Uterus (tissue), 4 donors: ENCODE data around the gene CELSR1. TPM values are rescaled to one million over a fixed set of nuclear protein-coding genes. Genes with fewer than 3 reads are reported as not detected.
"Not testable (repeated sequence)": the region's sequence is repeated elsewhere in the genome, so short reads cannot be mapped to it uniquely, and the experiment has no call there.

Source experiments
- DNase-seq, 2 donors: peaks; one replicate each; pipeline ENCODE4 v3.0.0-alpha.2; 2019 to 2020
- H3K27ac ChIP-seq, 2 donors: fragments of 200-600 bp; sonication (generic); 1 replicate in 1 of 2; 2 replicates in 1 of 2; pipeline ENCODE4 v1.5.1; 2016 to 2018
- H3K27me3 ChIP-seq, 2 donors: fragments of 200-600 bp; sonication (generic); one replicate each; pipeline ENCODE4 v1.5.1; 2018 to 2019; ENCODE audit warnings: control low read depth in 1 of 2
- H3K36me3 ChIP-seq, 2 donors: fragments of 200-600 bp; sonication (generic); one replicate each; pipeline ENCODE4 v1.5.1; 2019; ENCODE audit warnings: control low read depth in 1 of 2
- H3K4me1 ChIP-seq, 2 donors: fragments of 200-600 bp; sonication (generic); one replicate each; pipeline ENCODE4 v1.5.1; 2018 to 2019; ENCODE audit warnings: control low read depth in 1 of 2
- H3K4me3 ChIP-seq, 2 donors: fragments of 200-600 bp; sonication (generic); 1 replicate in 1 of 2; 2 replicates in 1 of 2; pipeline ENCODE4 v1.5.1; 2018 to 2019; ENCODE audit warnings: mild to moderate bottlenecking in 1 of 2
- H3K9me3 ChIP-seq, 2 donors: fragments of 200-600 bp; sonication (generic); one replicate each; pipeline ENCODE4 v1.5.1; 2019; ENCODE audit warnings: control low read depth in 1 of 2
- CTCF ChIP-seq, 4 experiments: fragments of 200-600 bp in 2 of 4; fragments of 450-650 bp in 2 of 4; sonication (generic) in 2 of 4; IDR thresholded peaks; one replicate each; pipeline ENCODE4 v1.5.1; 2016 to 2019; ENCODE audit warnings: antibody characterized with exemption in 4 of 4, mild to moderate bottlenecking in 2 of 4, moderate library complexity in 1 of 4
- POLR2A ChIP-seq, 2 donors: fragments of 450-650 bp; IDR thresholded peaks; one replicate each; pipeline ENCODE4 v1.6.1; 2016; ENCODE audit warnings: antibody characterized with exemption in 2 of 2, mild to moderate bottlenecking in 1 of 2, moderate library complexity in 1 of 2
- intact Hi-C: fragments of 100-400 bp; cut with DNase I; formaldehyde crosslinking; loops from one replicate; pipeline ENCODE4 v1.15.1; 2023; ENCODE audit warnings: low total_unique reads
- total RNA-seq, 4 donors: library from RNA; depleted of rRNA in 3 of 4; stranded (reverse); fragments of >200 nt in 3 of 4; gene quantifications; one replicate each; pipeline versions ENCODE4 v1.1.0 to v1.2.4, GENCODE V29; 2014 to 2023
- donor health status: DM: yes; HTN: yes; CAD: no.

The CELSR1 gene
- total RNA-seq, 4 donors from 2014 or later, result 1.5 to 15.8 (median 8.4) TPM

GRCh38 chr22:46518542-46519325, 18.7 kb downstream of the CELSR1 start:
- Histone ChIP-seq H3K36me3 (no peaks in the 10 kb centered on the region), H3K9me3 (no peaks in the 10 kb centered on the region), H3K4me3 (no peak overlapping the region), H3K4me1 (no peaks in the 10 kb centered on the region), H3K27me3 (no peaks in the 10 kb centered on the region), H3K27ac (peak overlapping the region in 1 of 2 donors; percentile 54)
- DNase-seq, result no peak
- TF ChIP-seq POLR2A (IDR thresholded peaks at IDR 0.05), result no peak
- TF ChIP-seq CTCF (IDR thresholded peaks at IDR 0.05), result no peak
- intact Hi-C loops, result no loop called here

DNA sequence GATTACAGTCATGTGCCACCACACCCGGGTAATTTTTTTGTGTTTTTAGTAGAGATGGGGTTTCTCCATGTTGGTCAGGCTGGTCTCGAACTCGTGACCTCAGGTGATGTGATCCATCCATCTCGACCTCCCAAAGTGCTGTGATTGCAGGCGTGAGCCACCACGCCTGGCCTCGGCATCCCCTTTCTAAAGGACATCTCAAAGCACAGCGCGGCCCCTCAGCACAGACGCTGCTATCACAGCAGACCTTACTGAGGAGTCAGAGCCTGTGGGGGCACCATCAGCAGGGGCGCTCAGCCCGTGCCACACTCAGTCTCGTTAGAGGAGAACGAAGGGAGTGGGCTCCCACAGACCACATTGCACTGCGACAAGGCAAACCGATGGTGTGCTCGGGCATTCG, 19.4 kb downstream of the CELSR1 start:
- TF ChIP-seq POLR2A (IDR thresholded peaks at IDR 0.05) (no peak), CTCF (IDR thresholded peaks at IDR 0.05) (no peak)
- no peaks in the 10 kb centered on the region for H3K36me3 ChIP-seq
- H3K9me3 ChIP-seq, result no peaks in the 10 kb centered on the region
- H3K4me3 ChIP-seq, result no peak overlapping the region
- H3K4me1 ChIP-seq, result no peaks in the 10 kb centered on the region
- intact Hi-C loops, result no loop called here
- DNase-seq, result no peak
- H3K27ac ChIP-seq, result peak overlapping the region; percentile 8 to 54
- H3K27me3 ChIP-seq, result no peaks in the 10 kb centered on the region

DNA sequence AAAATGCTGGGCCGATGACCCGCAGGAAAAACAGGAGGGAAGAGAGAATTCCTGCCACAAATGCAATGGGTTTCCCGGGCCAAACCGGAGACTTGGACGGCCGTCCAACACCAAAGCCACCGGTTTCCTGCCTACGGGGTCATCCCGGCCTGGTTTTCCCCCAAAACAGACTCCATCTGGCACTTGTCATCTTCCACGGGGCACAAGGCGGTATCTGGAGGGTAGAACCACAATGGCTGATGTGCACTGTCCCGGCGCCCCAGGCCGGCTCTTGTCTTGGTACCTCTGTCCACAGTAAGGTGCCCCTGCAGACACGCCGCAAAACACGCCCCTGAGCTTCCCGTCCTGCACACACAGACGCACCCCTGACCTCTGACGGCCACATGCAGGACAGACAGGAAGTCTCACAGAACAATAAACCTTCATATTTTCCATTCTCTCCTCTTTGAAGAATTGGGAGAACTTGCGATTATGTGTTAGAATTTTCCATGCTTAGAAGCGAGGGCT, 20.1 kb downstream of the CELSR1 start:
- Histone ChIP-seq H3K4me3 (no peak overlapping the region), H3K9me3 (no peaks in the 10 kb centered on the region), H3K36me3 (no peaks in the 10 kb centered on the region), H3K27me3 (no peaks in the 10 kb centered on the region), H3K27ac (peak overlapping the region in 1 of 2 donors; percentile 39), H3K4me1 (no peaks in the 10 kb centered on the region)
- TF ChIP-seq CTCF (IDR thresholded peaks at IDR 0.05) (no peak), POLR2A (IDR thresholded peaks at IDR 0.05) (no peak)
- intact Hi-C loops, result no loop called here
- no peak for DNase-seq

- Histone ChIP-seq H3K4me3 (no peak overlapping the region), H3K27me3 (no peaks in the 10 kb centered on the region)
- TF ChIP-seq POLR2A (IDR thresholded peaks at IDR 0.05), result no peak
Observed at GRCh38 chr22:46516638-46517037, 20.8 kb downstream of the CELSR1 start.

DNA sequence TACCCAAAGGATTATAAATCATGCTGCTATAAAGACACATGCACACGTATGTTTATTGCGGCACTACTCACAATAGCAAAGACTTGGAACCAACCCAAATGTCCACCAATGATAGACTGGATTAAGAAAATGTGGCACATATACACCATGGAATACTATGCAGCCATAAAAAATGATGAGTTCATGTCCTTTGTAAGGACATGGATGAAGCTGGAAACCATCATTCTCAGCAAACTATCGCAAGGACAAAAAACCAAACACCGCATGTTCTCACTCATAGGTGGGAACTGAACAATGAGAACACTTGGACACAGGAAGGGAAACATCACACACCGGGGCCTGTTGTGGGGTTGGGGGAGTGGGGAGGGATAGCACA, 21.3 kb downstream of the CELSR1 start:
- DNase-seq, H3K9me3 ChIP-seq, H3K27me3 ChIP-seq, H3K36me3 ChIP-seq, H3K4me3 ChIP-seq, H3K4me1 ChIP-seq, H3K27ac ChIP-seq, intact Hi-C loops: not testable (repeated sequence)

More at GRCh38 chr22:46516638-46517037, 20.8 kb downstream of the CELSR1 start:
- Histone ChIP-seq H3K36me3 (no peaks in the 10 kb centered on the region), H3K4me1 (no peaks in the 10 kb centered on the region), H3K9me3 (no peaks in the 10 kb centered on the region), H3K27ac (peak overlapping the region in 1 of 2 donors; percentile 39)
- no peak for DNase-seq
- intact Hi-C loops, result no loop called here

- H3K4me1 ChIP-seq, result no peaks in the 10 kb centered on the region
- intact Hi-C loops, result no loop called here
- no peak for DNase-seq
Observed at GRCh38 chr22:46515208-46516111, 22.0 kb downstream of the CELSR1 start.

More at GRCh38 chr22:46515208-46516111, 22.0 kb downstream of the CELSR1 start:
- Histone ChIP-seq H3K27me3 (no peaks in the 10 kb centered on the region), H3K36me3 (no peaks in the 10 kb centered on the region), H3K27ac (no peak overlapping the region), H3K4me3 (no peak overlapping the region), H3K9me3 (no peaks in the 10 kb centered on the region)
- no peak for TF ChIP-seq CTCF (IDR thresholded peaks at IDR 0.05)
- TF ChIP-seq POLR2A (IDR thresholded peaks at IDR 0.05), result no peak
